GM23248 (cell line): ENCODE measurements around the gene POGZ. TPM values are rescaled to one million over a fixed set of nuclear protein-coding genes. Genes with fewer than 3 reads are reported as not detected.

Experiments used
- DNase-seq: peaks from one replicate; pipeline ENCODE4 v3.0.0-alpha.2; 2015
- H2AFZ ChIP-seq: fragments of 200-600 bp; sonication (generic); 2 replicates; pipeline ENCODE4 v1.6.1; 2016; ENCODE audit warnings: antibody characterized with exemption
- H3F3A ChIP-seq: fragments of 200-600 bp; sonication (generic); 2 replicates; pipeline ENCODE4 v1.6.1; 2016; ENCODE audit warnings: mild to moderate bottlenecking, antibody characterized with exemption, mixed run types; ENCODE audit not compliant: insufficient read depth
- H3K27ac ChIP-seq: fragments of 200-600 bp; sonication (generic); 2 replicates; pipeline ENCODE4 v1.5.1; 2016; ENCODE audit warnings: mild to moderate bottlenecking
- H3K27me3 ChIP-seq: fragments of 200-600 bp; sonication (generic); replicated peaks from 2 replicates; pipeline ENCODE4 v1.6.1; 2016; ENCODE audit warnings: mild to moderate bottlenecking; ENCODE audit not compliant: insufficient read depth
- H3K36me3 ChIP-seq: fragments of 200-600 bp; sonication (generic); 2 replicates; pipeline ENCODE4 v1.6.1; 2016; ENCODE audit warnings: low read depth, mild to moderate bottlenecking
- H3K4me1 ChIP-seq: fragments of 200-600 bp; sonication (generic); 2 replicates; pipeline ENCODE4 v1.6.1; 2016; ENCODE audit warnings: mild to moderate bottlenecking; ENCODE audit not compliant: insufficient read depth
- H3K4me2 ChIP-seq: fragments of 200-600 bp; sonication (generic); one replicate; pipeline ENCODE4 v1.6.1; 2016; ENCODE audit warnings: mild to moderate bottlenecking; ENCODE audit not compliant: unreplicated experiment
- H3K4me3 ChIP-seq: fragments of 200-600 bp; sonication (generic); 2 replicates; pipeline ENCODE4 v1.5.1; 2016; ENCODE audit warnings: mild to moderate bottlenecking
- H3K79me2 ChIP-seq: fragments of 200-600 bp; sonication (generic); 2 replicates; pipeline ENCODE4 v1.6.1; 2016; ENCODE audit warnings: mild to moderate bottlenecking; ENCODE audit not compliant: insufficient read depth
- H3K9ac ChIP-seq: fragments of 200-600 bp; sonication (generic); 2 replicates; pipeline ENCODE4 v1.6.1; 2016; ENCODE audit warnings: mild to moderate bottlenecking
- H3K9me2 ChIP-seq: fragments of 200-600 bp; sonication (generic); 2 replicates; pipeline ENCODE4 v1.6.1; 2016; ENCODE audit warnings: mixed run types, mild to moderate bottlenecking, moderate library complexity; ENCODE audit not compliant: insufficient read depth
- H3K9me3 ChIP-seq: fragments of 200-600 bp; sonication (generic); one replicate; pipeline ENCODE4 v1.6.1; 2017; ENCODE audit warnings: low read depth
- H4K20me1 ChIP-seq: fragments of 200-600 bp; sonication (generic); 2 replicates; pipeline ENCODE4 v1.6.0; 2016; ENCODE audit not compliant: insufficient read depth
- EZH2 ChIP-seq: fragments of 200-600 bp; sonication (generic); IDR thresholded peaks from 2 replicates; pipeline ENCODE4 v1.6.1; 2018; ENCODE audit warnings: antibody characterized with exemption, mild to moderate bottlenecking; ENCODE audit not compliant: insufficient read depth, poor library complexity, severe bottlenecking
- EZH2phosphoT487 ChIP-seq: fragments of 200-600 bp; sonication (generic); IDR thresholded peaks from 2 replicates; pipeline ENCODE4 v1.6.1; 2018; ENCODE audit warnings: antibody characterized with exemption, moderate library complexity, mild to moderate bottlenecking, low read depth; ENCODE audit not compliant: insufficient read depth
- WGBS, 2 experiments: methylation state at CpG; one replicate each; pipeline ENCODE4 v1.1.6; 2015 to 2017; ENCODE audit warnings: low lambda C conversion rate in 2 of 2, low coverage in 1 of 2; ENCODE audit errors: missing lambda C conversion rate in 2 of 2; 5-methylcytosine and 5-hydroxymethylcytosine counted together
- in situ Hi-C: fragments of 300-500 bp; cut with MboI; formaldehyde crosslinking; loops from 2 replicates; pipeline ENCODE4 v1.15.0; 2020
- polyA plus RNA-seq: library from polyadenylated mRNA; unstranded; fragments of >200 nt; fragmentation: Nextera tagmentation; extraction: Ambion mirVana; gene quantifications from 2 replicates; pipeline ENCODE4 v1.2.1, GENCODE V29; 2016
- total RNA-seq: library from RNA; depleted of rRNA; stranded (reverse); fragments of >200 nt; shearing (Covaris generic); gene quantifications from 2 replicates; pipeline ENCODE4 v1.2.3, GENCODE V29; 2014

Gene POGZ
- total and polyA plus RNA-seq, 2 experiments from 2014 or later = 14.9 to 15.5 TPM

DNA sequence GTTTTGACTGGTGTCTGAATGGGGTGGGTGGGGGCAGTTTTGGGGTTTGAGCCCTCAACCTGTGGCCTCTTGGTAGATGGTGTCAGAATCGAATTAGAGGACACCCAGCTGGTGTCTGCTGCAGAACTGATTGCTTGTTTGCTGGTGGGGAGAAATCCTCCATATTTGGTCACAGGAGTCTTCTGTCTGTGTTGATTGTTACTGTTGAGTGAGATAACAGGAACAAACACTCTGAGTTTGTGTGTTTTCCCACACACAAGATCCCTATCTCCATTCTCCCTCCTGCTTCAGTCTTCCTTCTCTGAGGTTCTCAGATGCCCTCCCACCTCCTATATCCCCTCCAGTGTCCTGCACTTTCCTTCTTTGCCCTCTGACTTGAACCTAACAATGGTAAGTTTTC is 32.8 kb upstream of the POGZ start:
- Histone ChIP-seq H3K79me2 (no peaks in the 10 kb centered on the region), H3F3A (0 out of 2 replicates have a peak, but pooled peaks cover 8% of the 10 kb centered on the region), H2AFZ (no peak overlapping the region), H3K4me2 (no peak overlapping the region), H3K27ac (no peak overlapping the region), H3K4me3 (no peak overlapping the region), H3K4me1 (peaks cover 10% of the 10 kb centered on the region), H4K20me1 (no peaks in the 10 kb centered on the region), H3K27me3 (peaks cover 36% of the 10 kb centered on the region), H3K36me3 (no peaks in the 10 kb centered on the region), H3K9me3 (no peaks in the 10 kb centered on the region), H3K9ac (no peak overlapping the region), H3K9me2 (no peaks in the 10 kb centered on the region)
- in situ Hi-C loops = no loop called here
- no peak for TF ChIP-seq EZH2phosphoT487
- TF ChIP-seq EZH2 = no peak
- 75 to 95% methylated on average over 1 of the region's 1 CpG for WGBS, 2 experiments
- DNase-seq = no peak

- no peaks in the 10 kb centered on the region for H3K79me2 ChIP-seq
- H3K27me3 ChIP-seq = peaks cover 36% of the 10 kb centered on the region
- H3K4me2 ChIP-seq = no peak overlapping the region
- H3K9me3 ChIP-seq = no peaks in the 10 kb centered on the region
- H3K4me3 ChIP-seq = no peak overlapping the region
- WGBS, 2 experiments = 89 to 90% methylated on average over 5 of the region's 5 CpGs
- no peak overlapping the region for H3K9ac ChIP-seq
- H3F3A ChIP-seq = 0 out of 2 replicates have a peak, but pooled peaks cover 8% of the 10 kb centered on the region
- H4K20me1 ChIP-seq = no peaks in the 10 kb centered on the region
- H3K9me2 ChIP-seq = no peaks in the 10 kb centered on the region
- DNase-seq = no peak
- in situ Hi-C loops = no loop called here
- no peak overlapping the region for H2AFZ ChIP-seq
- no peak for TF ChIP-seq EZH2phosphoT487
- no peak overlapping the region for H3K27ac ChIP-seq
- peaks cover 10% of the 10 kb centered on the region for H3K4me1 ChIP-seq
- no peaks in the 10 kb centered on the region for H3K36me3 ChIP-seq
Measured at GRCh38 chr1:151491641-151492040, 32.3 kb upstream of the POGZ start.

DNA sequence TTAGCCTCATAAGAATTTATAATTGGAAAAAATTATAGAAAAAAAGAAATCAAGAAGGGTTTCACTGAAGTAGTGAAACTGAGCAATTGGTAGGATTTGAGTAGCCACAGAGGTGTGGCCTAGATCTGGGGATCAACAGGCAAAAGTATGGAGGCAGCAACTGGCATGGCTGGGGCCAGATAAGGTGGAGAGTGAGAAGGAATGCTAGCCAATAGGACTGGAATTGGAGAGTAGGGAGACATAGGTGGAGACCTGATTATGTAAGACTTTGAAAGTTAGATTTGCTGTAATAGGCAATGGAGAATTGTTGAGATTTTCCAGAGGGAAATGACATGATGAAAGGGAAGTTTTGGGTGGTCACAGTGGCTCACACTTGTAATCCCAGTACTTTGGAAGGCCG is 27.3 kb upstream of the POGZ start:
- no peaks in the 10 kb centered on the region for H3K79me2 ChIP-seq
- no peaks in the 10 kb centered on the region for H3K36me3 ChIP-seq
- no peaks in the 10 kb centered on the region for H3K9me2 ChIP-seq
- no peak overlapping the region for H3K4me3 ChIP-seq
- H2AFZ ChIP-seq = no peak overlapping the region
- TF ChIP-seq EZH2phosphoT487 = no peak
- no peak for TF ChIP-seq EZH2
- no peaks in the 10 kb centered on the region for H3F3A ChIP-seq
- in situ Hi-C loops = no loop called here
- H3K27me3 ChIP-seq = peaks cover 21% of the 10 kb centered on the region; the same call in 1 of the 2 replicates
- H3K9ac ChIP-seq = no peak overlapping the region
- no peaks in the 10 kb centered on the region for H4K20me1 ChIP-seq
- DNase-seq = no peak
- no peak overlapping the region for H3K4me2 ChIP-seq
- WGBS, 2 experiments = 73 to 79% methylated on average over 1 of the region's 1 CpG
- no peak overlapping the region for H3K27ac ChIP-seq
- H3K4me1 ChIP-seq = no peaks in the 10 kb centered on the region
- H3K9me3 ChIP-seq = no peaks in the 10 kb centered on the region

GRCh38 chr1:151485685-151486255 is 26.5 kb upstream of the POGZ start:
- TF ChIP-seq EZH2 (no peak), EZH2phosphoT487 (no peak)
- no peaks in the 10 kb centered on the region for H3K79me2 ChIP-seq
- H3K4me2 ChIP-seq = no peak overlapping the region
- no peaks in the 10 kb centered on the region for H3F3A ChIP-seq
- no peak for DNase-seq
- H3K27me3 ChIP-seq = peaks cover 20% of the 10 kb centered on the region; the same call in 1 of the 2 replicates
- no peak overlapping the region for H2AFZ ChIP-seq
- in situ Hi-C loops = no loop called here
- 60% methylated on average over 5 of the region's 5 CpGs for WGBS, 2 experiments
- no peaks in the 10 kb centered on the region for H3K4me1 ChIP-seq
- H3K36me3 ChIP-seq = no peaks in the 10 kb centered on the region
- no peaks in the 10 kb centered on the region for H3K9me3 ChIP-seq
- H4K20me1 ChIP-seq = no peaks in the 10 kb centered on the region
- no peak overlapping the region for H3K9ac ChIP-seq
- H3K9me2 ChIP-seq = no peaks in the 10 kb centered on the region
- no peak overlapping the region for H3K4me3 ChIP-seq
- no peak overlapping the region for H3K27ac ChIP-seq

DNA sequence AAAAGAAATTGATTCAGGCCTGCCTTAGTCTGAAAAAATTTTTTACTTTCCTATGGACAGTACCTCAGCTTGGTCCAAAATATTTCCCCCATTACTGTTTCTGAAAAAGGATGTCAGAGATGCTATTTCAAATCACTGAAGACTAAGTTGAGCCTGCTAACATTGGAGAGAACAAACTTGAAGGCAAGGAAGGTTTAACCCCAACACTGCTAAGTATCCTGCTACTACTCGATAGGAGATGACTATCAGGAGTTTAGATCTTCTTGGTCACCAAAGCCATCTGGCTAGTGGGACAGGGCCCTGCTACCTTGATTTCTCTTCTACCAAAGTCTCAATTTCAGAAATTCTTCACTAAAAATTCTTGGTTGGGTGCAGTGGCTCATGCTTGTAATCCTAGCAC is 22.7 kb upstream of the POGZ start:
- Histone ChIP-seq H3F3A (no peaks in the 10 kb centered on the region), H2AFZ (no peak overlapping the region), H3K27me3 (0 out of 2 replicates have a peak, but pooled peaks cover 4% of the 10 kb centered on the region), H3K9ac (no peak overlapping the region), H3K9me2 (no peaks in the 10 kb centered on the region), H3K27ac (no peak overlapping the region), H3K4me3 (no peak overlapping the region), H3K4me2 (no peak overlapping the region), H3K9me3 (no peaks in the 10 kb centered on the region), H3K79me2 (no peaks in the 10 kb centered on the region), H3K4me1 (peaks cover 4% of the 10 kb centered on the region; the same call in 1 of the 2 replicates), H4K20me1 (no peaks in the 10 kb centered on the region), H3K36me3 (no peaks in the 10 kb centered on the region)
- TF ChIP-seq EZH2phosphoT487 (no peak), EZH2 (no peak)
- WGBS, 2 experiments = 81 to 93% methylated on average over 1 of the region's 1 CpG
- no peak for DNase-seq
- in situ Hi-C loops = no loop called here
